ENCODE results near the gene RANBP17.

GRCh38 chr5:171031977-171032376, 170.2 kb downstream of the RANBP17 start:
- TF ChIP-seq CTCF (conservative IDR thresholded peaks at IDR 0.05) (no peak), EZH2 (IDR thresholded peaks at IDR 0.05; ENCODE audit: low read depth) (no peak)

Measured in PC-9 (cell line).